Measurements from ENCODE around the gene AKAP6. TPM values are rescaled to one million over a fixed set of nuclear protein-coding genes. Genes with fewer than 3 reads are reported as not detected.

Gene AKAP6
- total RNA-seq, 1 donor from 2014 or later: 0.53 TPM

- Mint-ChIP-seq H3K4me1 (no peaks in the 10 kb centered on the region), H3K27ac (no peak overlapping the region), H3K27me3 (no peaks in the 10 kb centered on the region), H3K9me3 (no peaks in the 10 kb centered on the region), H3K36me3 (ENCODE audit: low read depth) (no peaks in the 10 kb centered on the region), H3K4me3 (no peak overlapping the region)
- no peak for TF ChIP-seq CTCF (IDR thresholded peaks at IDR 0.05)
- no peak for DNase-seq
- intact Hi-C loops (cut with micrococcal nuclease): no loop called here
- ChIA-PET CTCF (no interaction called here), POLR2A (no interaction called here)
- ATAC-seq (ENCODE audit: low read depth): no peak
Observed at GRCh38 chr14:32474478-32475195, 145.5 kb downstream of the AKAP6 start.

- no peak overlapping the region for H3K4me3 Mint-ChIP-seq
- intact Hi-C loops (cut with micrococcal nuclease): no loop called here
- no peak overlapping the region for H3K27ac Mint-ChIP-seq
- ChIA-PET CTCF (no interaction called here), POLR2A (no interaction called here)
- H3K27me3 Mint-ChIP-seq: no peaks in the 10 kb centered on the region
- DNase-seq (no peak), ATAC-seq (ENCODE audit: low read depth) (no peak)
- no peaks in the 10 kb centered on the region for H3K36me3 Mint-ChIP-seq (ENCODE audit: low read depth)
- TF ChIP-seq CTCF (IDR thresholded peaks at IDR 0.05): no peak
- no peaks in the 10 kb centered on the region for H3K4me1 Mint-ChIP-seq
- no peaks in the 10 kb centered on the region for H3K9me3 Mint-ChIP-seq
Observed at GRCh38 chr14:32476532-32476931, 147.4 kb downstream of the AKAP6 start.

GRCh38 chr14:32477396-32477795 is 148.3 kb downstream of the AKAP6 start:
- CTCF ChIA-PET: no interaction called here
- no peaks in the 10 kb centered on the region for H3K27me3 Mint-ChIP-seq

GRCh38 chr14:32478050-32478449 is 149.0 kb downstream of the AKAP6 start:
- ChIA-PET POLR2A (no interaction called here), CTCF (no interaction called here)
- Mint-ChIP-seq H3K27me3 (no peaks in the 10 kb centered on the region), H3K4me3 (no peak overlapping the region), H3K9me3 (no peaks in the 10 kb centered on the region), H3K4me1 (no peaks in the 10 kb centered on the region), H3K36me3 (ENCODE audit: low read depth) (no peaks in the 10 kb centered on the region), H3K27ac (no peak overlapping the region)
- ATAC-seq (ENCODE audit: low read depth) (no peak), DNase-seq (no peak)
- no peak for TF ChIP-seq CTCF (IDR thresholded peaks at IDR 0.05)
- intact Hi-C loops (cut with micrococcal nuclease): no loop called here

More at GRCh38 chr14:32477396-32477795, 148.3 kb downstream of the AKAP6 start:
- DNase-seq (no peak), ATAC-seq (ENCODE audit: low read depth) (no peak)
- intact Hi-C loops (cut with micrococcal nuclease): no loop called here
- H3K27ac Mint-ChIP-seq: no peak overlapping the region
- POLR2A ChIA-PET: no interaction called here
- no peak for TF ChIP-seq CTCF (IDR thresholded peaks at IDR 0.05)
- H3K36me3 Mint-ChIP-seq (ENCODE audit: low read depth): no peaks in the 10 kb centered on the region
- H3K4me3 Mint-ChIP-seq: no peak overlapping the region
- no peaks in the 10 kb centered on the region for H3K9me3 Mint-ChIP-seq
- no peaks in the 10 kb centered on the region for H3K4me1 Mint-ChIP-seq

- H3K4me3 Mint-ChIP-seq: no peak overlapping the region
- CTCF ChIA-PET: no interaction called here
- no peaks in the 10 kb centered on the region for H3K36me3 Mint-ChIP-seq (ENCODE audit: low read depth)
- no peaks in the 10 kb centered on the region for H3K27me3 Mint-ChIP-seq
- TF ChIP-seq CTCF (IDR thresholded peaks at IDR 0.05): no peak
- H3K9me3 Mint-ChIP-seq: no peaks in the 10 kb centered on the region
- H3K27ac Mint-ChIP-seq: no peak overlapping the region
- DNase-seq: no peak
- POLR2A ChIA-PET: no interaction called here
- H3K4me1 Mint-ChIP-seq: no peaks in the 10 kb centered on the region
- no peak for ATAC-seq (ENCODE audit: low read depth)
- intact Hi-C loops (cut with micrococcal nuclease): no loop called here
Observed at GRCh38 chr14:32480337-32480736, 151.2 kb downstream of the AKAP6 start.
